Mesenchymal stem cell (in vitro differentiated cells and primary cell): ENCODE data around the gene CELSR1.

Experiments
- DNase-seq: peaks from one replicate; pipeline ENCODE4 v3.0.0-alpha.2; 2013
- H2AFZ ChIP-seq: one replicate; pipeline ENCODE4 v1.6.1; 2013; ENCODE audit warnings: low read depth, mild to moderate bottlenecking, control low read depth, inconsistent platforms, low read length, moderate library complexity
- H2AK5ac ChIP-seq: 2 replicates; pipeline ENCODE4 v1.6.1; 2013; ENCODE audit warnings: low read length, moderate library complexity, mild to moderate bottlenecking, inconsistent platforms; ENCODE audit not compliant: severe bottlenecking
- H2BK120ac ChIP-seq: one replicate; pipeline ENCODE4 v1.6.1; 2013; ENCODE audit warnings: low read depth, mild to moderate bottlenecking, inconsistent platforms, low read length, moderate library complexity
- H2BK12ac ChIP-seq, 2 experiments: one replicate each; pipeline ENCODE4 v1.6.1; 2013; ENCODE audit warnings: inconsistent platforms in 2 of 2, low read length in 2 of 2, mild to moderate bottlenecking in 2 of 2, moderate library complexity in 2 of 2, control low read depth in 1 of 2
- H2BK15ac ChIP-seq: one replicate; pipeline ENCODE4 v1.6.1; 2013; ENCODE audit warnings: mild to moderate bottlenecking, low read depth, inconsistent platforms; ENCODE audit not compliant: poor library complexity, severe bottlenecking
- H2BK5ac ChIP-seq: 2 replicates; pipeline ENCODE4 v1.6.1; 2013; ENCODE audit warnings: low read depth, mild to moderate bottlenecking, low read length, control low read depth, inconsistent platforms; ENCODE audit not compliant: poor library complexity, severe bottlenecking
- H3K14ac ChIP-seq, 2 experiments: one replicate each; pipeline ENCODE4 v1.6.1; 2013; ENCODE audit warnings: inconsistent platforms in 2 of 2, low read length in 2 of 2, control low read depth in 1 of 2, mild to moderate bottlenecking in 1 of 2, moderate library complexity in 1 of 2
- H3K18ac ChIP-seq, 2 experiments: one replicate each; pipeline ENCODE4 v1.6.1; 2013; ENCODE audit warnings: inconsistent platforms in 2 of 2, low read length in 2 of 2, control low read depth in 1 of 2, low read depth in 1 of 2, mild to moderate bottlenecking in 1 of 2
- H3K23ac ChIP-seq, 2 experiments: one replicate each; pipeline ENCODE4 v1.6.1; 2013; ENCODE audit warnings: inconsistent platforms in 2 of 2, low read length in 2 of 2, mild to moderate bottlenecking in 2 of 2, moderate library complexity in 2 of 2, control low read depth in 1 of 2
- H3K27ac ChIP-seq: 2 replicates; pipeline ENCODE4 v1.5.1; 2013; ENCODE audit warnings: mild to moderate bottlenecking, moderate library complexity, low read length, control low read depth, inconsistent platforms; ENCODE audit not compliant: poor library complexity, severe bottlenecking
- H3K27me3 ChIP-seq, 2 experiments: 2 replicates each; pipeline versions ENCODE4 v1.6.1 to v1.7.0; 2013; ENCODE audit warnings: low read length in 2 of 2, mild to moderate bottlenecking in 2 of 2, moderate library complexity in 2 of 2, control low read depth in 1 of 2, inconsistent platforms in 1 of 2; ENCODE audit not compliant: control insufficient read depth in 1 of 2, insufficient read depth in 1 of 2
- H3K36me3 ChIP-seq, 2 experiments: 2 replicates each; pipeline versions ENCODE4 v1.6.1 to v1.7.0; 2013; ENCODE audit warnings: low read length in 2 of 2, control low read depth in 1 of 2, inconsistent platforms in 1 of 2, low read depth in 1 of 2, mild to moderate bottlenecking in 1 of 2; ENCODE audit not compliant: insufficient read depth in 2 of 2, control insufficient read depth in 1 of 2
- H3K4ac ChIP-seq, 2 experiments: one replicate each; pipeline ENCODE4 v1.6.1; 2013; ENCODE audit warnings: inconsistent platforms in 2 of 2, low read length in 2 of 2, mild to moderate bottlenecking in 2 of 2, moderate library complexity in 2 of 2, control low read depth in 1 of 2, low read depth in 1 of 2
- H3K4me1 ChIP-seq: 2 replicates; pipeline ENCODE4 v1.6.1; 2013; ENCODE audit warnings: low read depth, low read length, control low read depth; ENCODE audit not compliant: control insufficient read depth, insufficient read depth
- H3K4me2 ChIP-seq: 2 replicates; pipeline ENCODE4 v1.6.1; 2013; ENCODE audit warnings: low read length, mild to moderate bottlenecking, inconsistent platforms; ENCODE audit not compliant: poor library complexity, severe bottlenecking
- H3K4me3 ChIP-seq, 2 experiments: 2 replicates each; pipeline versions ENCODE4 v1.5.1 to v1.7.0; 2013; ENCODE audit warnings: low read length in 2 of 2, mild to moderate bottlenecking in 2 of 2, control low read depth in 1 of 2, low read depth in 1 of 2; ENCODE audit not compliant: insufficient read depth in 1 of 2
- H3K79me1 ChIP-seq: replicated peaks from 2 replicates; pipeline ENCODE4 v1.6.1; 2013; ENCODE audit warnings: mild to moderate bottlenecking, control low read depth, low read length, inconsistent platforms; ENCODE audit not compliant: poor library complexity, severe bottlenecking
- H3K9ac ChIP-seq: 2 replicates; pipeline ENCODE4 v1.7.0; 2013; ENCODE audit warnings: mild to moderate bottlenecking, low read length, moderate library complexity
- H3K9me3 ChIP-seq: 2 replicates; pipeline ENCODE4 v1.7.0; 2013; ENCODE audit warnings: mild to moderate bottlenecking, low read length; ENCODE audit not compliant: control insufficient read depth
- H4K8ac ChIP-seq: one replicate; pipeline ENCODE4 v1.6.1; 2013; ENCODE audit warnings: inconsistent platforms, mild to moderate bottlenecking, low read length, moderate library complexity
- H4K91ac ChIP-seq: one replicate; pipeline ENCODE4 v1.6.1; 2013; ENCODE audit warnings: mild to moderate bottlenecking, low read length, inconsistent platforms
- WGBS: methylation state at CpG from one replicate; pipeline ENCODE4 v1.1.7; 2013; ENCODE audit warnings: mixed read lengths; 5-methylcytosine and 5-hydroxymethylcytosine counted together

Gene CELSR1

GRCh38 chr22:46416520-46416871 is 120.9 kb downstream of the CELSR1 start:
- H3K18ac ChIP-seq = no peak overlapping the region
- 84% methylated on average over 14 of the region's 14 CpGs for WGBS
- no peaks in the 10 kb centered on the region for H3K9me3 ChIP-seq
- H3K4me2 ChIP-seq = peak overlapping the region; percentile 37
- H2BK120ac ChIP-seq = no peak overlapping the region
- H2BK12ac ChIP-seq = no peak overlapping the region
- H4K91ac ChIP-seq = no peak overlapping the region
- no peak overlapping the region for H3K4me3 ChIP-seq
- H2BK15ac ChIP-seq = no peak overlapping the region
- H3K4ac ChIP-seq = no peak overlapping the region
- H2AFZ ChIP-seq = no peak overlapping the region
- DNase-seq = no peak
- no peak overlapping the region for H3K14ac ChIP-seq
- no peak overlapping the region for H4K8ac ChIP-seq
- H2AK5ac ChIP-seq = peak overlapping the region; percentile 59
- H3K23ac ChIP-seq = no peak overlapping the region
- peaks cover 0 to 75% of the 10 kb centered on the region in 2 experiments for H3K27me3 ChIP-seq
- H3K79me1 ChIP-seq = no peaks in the 10 kb centered on the region
- peaks cover 36% of the 10 kb centered on the region for H3K4me1 ChIP-seq
- peak overlapping the region; percentile 95 for H3K27ac ChIP-seq
- peak overlapping the region; percentile 78 for H2BK5ac ChIP-seq
- H3K9ac ChIP-seq = no peak overlapping the region
- H3K36me3 ChIP-seq = peaks cover 0 to 26% of the 10 kb centered on the region in 2 experiments

GRCh38 chr22:46415776-46416519 is 121.5 kb downstream of the CELSR1 start:
- Histone ChIP-seq H2BK12ac (no peak overlapping the region), H2BK120ac (no peak overlapping the region), H3K14ac (no peak overlapping the region), H3K4ac (no peak overlapping the region), H3K9ac (no peak overlapping the region), H3K36me3 (peaks cover 0 to 24% of the 10 kb centered on the region in 2 experiments), H3K9me3 (no peaks in the 10 kb centered on the region), H2AK5ac (peak overlapping the region; percentile 71), H4K8ac (no peak overlapping the region), H3K27ac (peak overlapping the region; percentile 95), H3K18ac (no peak overlapping the region), H2AFZ (no peak overlapping the region), H4K91ac (no peak overlapping the region), H3K79me1 (no peaks in the 10 kb centered on the region), H3K4me1 (peaks cover 30% of the 10 kb centered on the region), H3K23ac (no peak overlapping the region), H3K27me3 (peaks cover 0 to 75% of the 10 kb centered on the region in 2 experiments), H2BK5ac (peak overlapping the region; percentile 78), H3K4me2 (peak overlapping the region; percentile 37), H2BK15ac (no peak overlapping the region), H3K4me3 (no peak overlapping the region)
- WGBS = 89% methylated on average over 26 of the region's 30 CpGs
- DNase-seq = no peak

- no peak overlapping the region for H3K27ac ChIP-seq
These were observed 122.7 kb downstream of the CELSR1 start for GRCh38 chr22:46414704-46415103.

GRCh38 chr22:46413725-46414379 is 123.6 kb downstream of the CELSR1 start:
- WGBS = 78% methylated on average over 22 of the region's 23 CpGs
- H2AFZ ChIP-seq = no peak overlapping the region
- H3K14ac ChIP-seq = no peak overlapping the region
- H4K8ac ChIP-seq = no peak overlapping the region
- H3K79me1 ChIP-seq = no peaks in the 10 kb centered on the region
- no peak overlapping the region for H2BK120ac ChIP-seq
- no peak overlapping the region for H3K4ac ChIP-seq
- no peak overlapping the region for H4K91ac ChIP-seq
- H2BK12ac ChIP-seq = no peak overlapping the region
- H2BK15ac ChIP-seq = no peak overlapping the region
- peak overlapping the region; percentile 29 for H2AK5ac ChIP-seq
- no peak for DNase-seq
- H3K27ac ChIP-seq = no peak overlapping the region
- H3K27me3 ChIP-seq = peaks cover 0 to 69% of the 10 kb centered on the region in 2 experiments
- H3K4me2 ChIP-seq = no peak overlapping the region
- no peak overlapping the region for H3K18ac ChIP-seq
- H3K36me3 ChIP-seq = peaks cover 0 to 33% of the 10 kb centered on the region in 2 experiments
- no peak overlapping the region for H3K9ac ChIP-seq
- no peaks in the 10 kb centered on the region for H3K9me3 ChIP-seq
- H3K4me3 ChIP-seq = no peak overlapping the region
- H3K4me1 ChIP-seq = peaks cover 26% of the 10 kb centered on the region
- H3K23ac ChIP-seq = no peak overlapping the region
- no peak overlapping the region for H2BK5ac ChIP-seq

More at GRCh38 chr22:46414704-46415103, 122.7 kb downstream of the CELSR1 start:
- Histone ChIP-seq H3K9ac (no peak overlapping the region), H3K4me1 (peaks cover 26% of the 10 kb centered on the region), H3K27me3 (peaks cover 0 to 75% of the 10 kb centered on the region in 2 experiments), H2BK15ac (no peak overlapping the region), H3K36me3 (peaks cover 0 to 26% of the 10 kb centered on the region in 2 experiments), H2AFZ (no peak overlapping the region), H2BK5ac (no peak overlapping the region), H3K4me2 (no peak overlapping the region), H3K18ac (no peak overlapping the region), H3K23ac (no peak overlapping the region), H4K91ac (no peak overlapping the region), H3K79me1 (no peaks in the 10 kb centered on the region), H3K4me3 (no peak overlapping the region), H3K4ac (no peak overlapping the region), H2BK12ac (no peak overlapping the region), H3K9me3 (no peaks in the 10 kb centered on the region), H2BK120ac (no peak overlapping the region), H4K8ac (no peak overlapping the region), H2AK5ac (peak overlapping the region; percentile 91), H3K14ac (no peak overlapping the region)
- 91% methylated on average over 19 of the region's 19 CpGs for WGBS
- DNase-seq = no peak
